Effector memory CD4-positive, alpha-beta T cell (primary cell): ENCODE results near the gene WDR13.
A peak's percentile ranks its signal among the peaks of the same experiment; 100 is the strongest.

Source experiments
- DNase-seq, 3 donors: peaks; one replicate each; pipeline ENCODE4 v3.0.0-alpha.2; 2020
- H3K27ac ChIP-seq: 2 replicates; pipeline ENCODE4 v1.7.0; 2013; ENCODE audit warnings: mild to moderate bottlenecking, low read length, moderate library complexity; ENCODE audit not compliant: insufficient read depth, poor library complexity, severe bottlenecking
- H3K27me3 ChIP-seq: replicated peaks from 2 replicates; pipeline ENCODE4 v1.7.0; 2013; ENCODE audit warnings: mild to moderate bottlenecking, low read length; ENCODE audit not compliant: insufficient read depth, control insufficient read depth, poor library complexity, severe bottlenecking
- H3K36me3 ChIP-seq: 2 replicates; pipeline ENCODE4 v1.7.0; 2013; ENCODE audit warnings: mild to moderate bottlenecking, low read length, moderate library complexity; ENCODE audit not compliant: control insufficient read depth, insufficient read depth
- H3K4me1 ChIP-seq: 2 replicates; pipeline ENCODE4 v1.7.0; 2013; ENCODE audit warnings: low read length, mild to moderate bottlenecking; ENCODE audit not compliant: control insufficient read depth, insufficient read depth, poor library complexity, severe bottlenecking
- H3K4me3 ChIP-seq: 2 replicates; pipeline ENCODE4 v1.7.0; 2013; ENCODE audit warnings: low read length, low read depth, mild to moderate bottlenecking; ENCODE audit not compliant: insufficient read depth, poor library complexity, severe bottlenecking
- H3K9me3 ChIP-seq: 2 replicates; pipeline ENCODE4 v1.7.0; 2013; ENCODE audit warnings: mild to moderate bottlenecking, low read length, moderate library complexity; ENCODE audit not compliant: control insufficient read depth

Gene WDR13

GRCh38 chrX:48613502-48614160 lies 16.3 kb downstream of the WDR13 start:
- Histone ChIP-seq H3K9me3 (no peaks in the 10 kb centered on the region), H3K4me3 (no peak overlapping the region), H3K27ac (no peak overlapping the region), H3K27me3 (no peaks in the 10 kb centered on the region), H3K4me1 (no peaks in the 10 kb centered on the region), H3K36me3 (no peaks in the 10 kb centered on the region)
- no peak for DNase-seq

- H3K9me3 ChIP-seq = no peaks in the 10 kb centered on the region
- no peak overlapping the region for H3K27ac ChIP-seq
- no peak overlapping the region for H3K4me3 ChIP-seq
- H3K4me1 ChIP-seq = no peaks in the 10 kb centered on the region
- H3K36me3 ChIP-seq = no peaks in the 10 kb centered on the region
- no peaks in the 10 kb centered on the region for H3K27me3 ChIP-seq
- DNase-seq = no peak
These were observed 19.3 kb downstream of the WDR13 start for GRCh38 chrX:48616576-48616975.

DNA sequence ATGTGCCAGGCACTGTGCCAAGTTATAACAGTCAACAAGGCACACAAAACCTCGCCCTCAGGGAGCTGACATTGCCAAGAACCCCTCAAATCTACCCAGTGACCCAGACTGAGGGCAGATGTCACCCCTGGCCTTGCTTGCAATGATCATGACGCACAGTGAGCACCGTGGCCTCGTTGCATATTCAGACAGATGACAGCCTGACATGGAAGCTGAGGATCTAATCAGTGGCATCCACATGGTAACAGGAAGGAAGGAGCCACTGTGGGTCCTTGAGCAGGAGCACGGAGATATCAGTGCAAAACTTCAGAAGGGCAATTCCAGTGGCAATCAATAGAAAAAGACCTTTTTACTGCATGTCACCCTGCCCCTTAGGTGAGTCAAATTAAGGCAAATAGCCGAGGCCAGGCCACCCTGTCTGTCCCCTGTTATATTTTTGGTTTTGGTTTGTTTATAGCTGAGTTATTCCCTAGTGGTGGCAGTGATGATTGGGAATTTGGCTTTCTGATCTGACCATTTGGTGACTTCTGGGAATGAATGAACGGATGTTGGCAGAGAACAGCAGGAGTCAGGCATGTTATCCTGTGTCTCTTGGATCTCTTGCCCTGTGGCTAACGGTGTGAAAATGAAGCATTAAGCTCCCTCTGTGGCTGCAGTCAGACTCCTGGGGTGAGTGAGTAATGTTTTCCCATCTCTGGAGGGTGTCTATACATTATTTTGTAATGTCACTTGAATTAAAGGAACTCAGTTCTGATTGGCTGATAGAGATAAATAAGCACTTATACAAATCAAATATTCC lies 20.4 kb downstream of the WDR13 start:
- DNase-seq = no peak

DNA sequence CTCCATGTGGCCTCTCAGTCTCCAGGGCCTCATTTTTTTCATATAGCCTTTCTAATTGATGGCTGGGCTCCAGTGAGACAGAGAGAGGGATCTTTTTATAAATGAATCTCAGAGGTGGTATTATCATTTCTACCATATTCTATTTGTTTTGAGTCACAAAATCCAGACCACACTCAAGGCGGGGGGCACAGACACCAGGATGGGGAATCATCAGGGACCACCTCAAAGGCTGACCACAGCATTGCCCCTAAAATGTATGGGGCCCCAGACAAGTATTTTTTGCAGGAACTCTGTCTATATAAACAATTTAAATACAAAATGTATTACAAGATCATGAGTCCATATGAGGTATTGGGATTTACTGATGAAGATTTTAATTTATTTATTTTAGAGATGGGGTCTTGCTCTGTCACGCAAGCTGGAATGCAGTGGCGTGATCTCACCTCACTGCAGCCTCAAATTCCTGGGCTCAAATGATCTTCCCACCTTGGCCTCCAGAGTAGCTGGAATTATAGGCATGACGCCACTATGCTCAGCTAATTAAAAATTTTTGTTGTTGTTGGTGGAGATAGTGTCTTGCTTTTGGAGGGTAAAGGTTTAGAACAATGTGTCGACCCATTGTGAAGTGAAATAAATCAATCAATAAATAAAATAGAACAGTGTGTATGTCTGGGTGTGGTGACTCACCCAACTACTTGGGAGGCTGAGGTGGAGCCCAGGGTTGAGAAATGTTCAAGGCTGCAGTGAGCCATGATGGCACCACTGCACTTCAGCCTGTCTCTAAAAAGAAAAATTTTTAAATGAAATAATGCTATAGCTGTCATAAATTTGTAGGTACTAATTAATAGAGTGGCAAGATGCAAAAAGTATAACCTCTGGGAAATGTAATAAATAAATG lies 29.4 kb downstream of the WDR13 start:
- no peaks in the 10 kb centered on the region for H3K4me1 ChIP-seq
- no peak overlapping the region for H3K27ac ChIP-seq
- H3K36me3 ChIP-seq = no peaks in the 10 kb centered on the region
- no peak overlapping the region for H3K4me3 ChIP-seq
- H3K9me3 ChIP-seq = no peaks in the 10 kb centered on the region
- H3K27me3 ChIP-seq = no peaks in the 10 kb centered on the region
- no peak for DNase-seq

More for the DNA sequence above, 20.4 kb downstream of the WDR13 start:
- no peaks in the 10 kb centered on the region for H3K4me1 ChIP-seq
- H3K27me3 ChIP-seq = no peaks in the 10 kb centered on the region
- no peaks in the 10 kb centered on the region for H3K9me3 ChIP-seq
- H3K36me3 ChIP-seq = no peaks in the 10 kb centered on the region
- H3K27ac ChIP-seq = no peak overlapping the region
- H3K4me3 ChIP-seq = no peak overlapping the region

- no peaks in the 10 kb centered on the region for H3K9me3 ChIP-seq
- H3K36me3 ChIP-seq = no peaks in the 10 kb centered on the region
- H3K4me3 ChIP-seq = no peak overlapping the region
- H3K27me3 ChIP-seq = no peaks in the 10 kb centered on the region
- H3K4me1 ChIP-seq = no peaks in the 10 kb centered on the region
- no peak overlapping the region for H3K27ac ChIP-seq
- peak; percentile 33 to 58 (median 46) for DNase-seq
These were observed 34.2 kb downstream of the WDR13 start for GRCh38 chrX:48631376-48632090.

- H3K36me3 ChIP-seq = no peaks in the 10 kb centered on the region
These were observed 34.9 kb downstream of the WDR13 start for GRCh38 chrX:48632207-48632606.

DNA sequence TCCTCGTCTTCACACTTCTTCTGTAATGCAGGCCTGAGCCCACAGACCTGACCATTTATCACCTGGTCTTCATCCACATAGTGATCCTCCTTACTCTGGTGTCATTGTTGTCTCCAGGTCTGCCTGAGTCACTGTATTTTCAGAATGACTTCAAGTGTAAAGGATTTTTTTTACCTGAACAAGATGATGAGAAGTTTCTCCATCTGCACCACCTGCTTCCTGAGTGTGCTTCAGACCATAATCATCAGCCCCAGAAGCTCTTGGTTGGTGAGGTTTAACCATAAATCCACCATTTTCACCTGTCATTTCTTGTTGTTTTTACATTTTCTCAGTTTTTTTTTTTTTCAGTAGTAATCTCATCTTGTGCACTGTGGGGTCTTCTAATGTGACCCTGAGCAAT lies 39.0 kb downstream of the WDR13 start:
- H3K9me3 ChIP-seq = no peaks in the 10 kb centered on the region
- DNase-seq = no peak
- no peak overlapping the region for H3K4me3 ChIP-seq
- no peaks in the 10 kb centered on the region for H3K27me3 ChIP-seq
- no peak overlapping the region for H3K27ac ChIP-seq
- no peaks in the 10 kb centered on the region for H3K36me3 ChIP-seq
- no peaks in the 10 kb centered on the region for H3K4me1 ChIP-seq

More at GRCh38 chrX:48632207-48632606, 34.9 kb downstream of the WDR13 start:
- H3K4me3 ChIP-seq = no peak overlapping the region
- no peak overlapping the region for H3K27ac ChIP-seq
- no peaks in the 10 kb centered on the region for H3K27me3 ChIP-seq
- H3K4me1 ChIP-seq = no peaks in the 10 kb centered on the region
- no peak for DNase-seq
- no peaks in the 10 kb centered on the region for H3K9me3 ChIP-seq

- Histone ChIP-seq H3K4me3 (no peak overlapping the region), H3K27ac (no peak overlapping the region), H3K27me3 (no peaks in the 10 kb centered on the region), H3K4me1 (no peaks in the 10 kb centered on the region), H3K9me3 (no peaks in the 10 kb centered on the region), H3K36me3 (no peaks in the 10 kb centered on the region)
- DNase-seq = no peak
These were observed 39.5 kb downstream of the WDR13 start for GRCh38 chrX:48636776-48637175.

GRCh38 chrX:48645669-48646068 lies 48.4 kb downstream of the WDR13 start:
- Histone ChIP-seq H3K36me3 (no peaks in the 10 kb centered on the region), H3K9me3 (no peaks in the 10 kb centered on the region), H3K4me1 (no peaks in the 10 kb centered on the region), H3K4me3 (no peak overlapping the region), H3K27ac (no peak overlapping the region), H3K27me3 (no peaks in the 10 kb centered on the region)
- no peak for DNase-seq
